NCI-H2081 treated with DMSO at 0.1 percent for 48 hours (cell line): Measurements from ENCODE around the gene VPS26B.
"Not testable (repeated sequence)": the region's sequence is repeated elsewhere in the genome, so short reads cannot be mapped to it uniquely, and the experiment has no call there.

Experiments
- DNase-seq: peaks from one replicate; lab custom pipeline; 2025; lab: John Stamatoyannopoulos, UW

VPS26B gene

GRCh38 chr11:134231958-134232659 is 7.6 kb downstream of the VPS26B start:
- no peak for DNase-seq

- DNase-seq, result no peak
Observed at GRCh38 chr11:134233729-134234179, 9.3 kb downstream of the VPS26B start.

DNA sequence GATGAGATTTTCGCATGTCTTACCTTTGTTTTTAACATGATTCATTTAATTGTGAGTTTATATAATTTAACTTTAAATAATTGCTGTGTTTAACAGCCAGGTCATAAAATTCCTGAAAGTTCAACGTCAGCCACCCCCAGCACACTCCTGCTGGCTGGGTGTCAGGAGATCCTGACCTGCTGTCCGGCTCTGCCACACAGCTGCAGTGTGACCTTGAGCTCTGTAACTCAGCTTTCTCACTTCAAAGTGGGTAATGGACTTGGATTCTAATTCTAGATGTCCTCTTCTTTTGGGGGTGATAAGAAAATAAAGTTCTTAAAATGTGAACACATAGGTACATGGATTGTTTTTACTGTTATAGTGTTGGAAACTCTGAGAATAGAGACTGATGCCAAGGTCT is 10.9 kb downstream of the VPS26B start:
- no peak for DNase-seq

GRCh38 chr11:134236834-134237556 is 12.5 kb downstream of the VPS26B start:
- DNase-seq, result no peak

DNA sequence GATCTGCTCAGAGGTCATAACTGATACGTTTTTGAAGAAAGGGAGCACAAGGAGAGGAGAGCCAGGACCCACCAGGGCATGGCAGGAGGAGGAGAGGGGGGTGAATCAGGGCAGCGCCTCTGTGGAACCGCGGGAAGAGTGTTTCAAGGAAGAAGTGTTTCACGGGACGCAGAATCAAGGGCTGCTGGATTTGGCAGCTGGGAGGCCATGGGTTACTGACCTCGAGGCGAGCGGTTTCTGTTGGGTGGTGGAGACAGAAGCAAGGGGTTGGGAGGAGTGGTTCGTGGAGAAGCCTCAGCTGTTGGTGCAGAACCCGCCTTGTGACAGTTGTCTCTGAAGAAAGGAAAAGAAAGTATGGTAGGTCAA is 13.1 kb downstream of the VPS26B start:
- DNase-seq, result no peak

- DNase-seq, result no peak
Observed at GRCh38 chr11:134238956-134239355, 14.5 kb downstream of the VPS26B start.

- no peak for DNase-seq
Observed at GRCh38 chr11:134240592-134240991, 16.1 kb downstream of the VPS26B start.

- no peak for DNase-seq
Observed at GRCh38 chr11:134242376-134242775, 17.9 kb downstream of the VPS26B start.

DNA sequence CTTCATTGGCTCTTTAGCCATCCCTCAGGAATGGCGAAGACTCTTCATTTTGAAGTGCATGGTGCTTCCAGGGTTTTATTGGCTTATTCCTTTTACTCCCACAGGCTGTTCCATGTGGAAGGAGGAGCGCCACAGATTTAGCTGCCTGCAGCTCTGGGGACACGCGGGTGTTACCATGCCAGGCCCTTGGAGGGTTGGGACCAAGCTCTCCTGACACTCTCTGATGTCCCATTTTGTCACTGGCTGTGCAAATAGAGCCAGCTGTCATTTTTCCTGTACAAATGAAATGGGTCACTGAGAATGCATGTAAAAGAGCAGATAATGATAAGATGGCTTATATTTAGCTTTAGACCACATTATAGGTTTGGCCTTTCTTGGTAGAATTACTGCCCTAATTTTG is 19.4 kb downstream of the VPS26B start:
- DNase-seq, result no peak

DNA sequence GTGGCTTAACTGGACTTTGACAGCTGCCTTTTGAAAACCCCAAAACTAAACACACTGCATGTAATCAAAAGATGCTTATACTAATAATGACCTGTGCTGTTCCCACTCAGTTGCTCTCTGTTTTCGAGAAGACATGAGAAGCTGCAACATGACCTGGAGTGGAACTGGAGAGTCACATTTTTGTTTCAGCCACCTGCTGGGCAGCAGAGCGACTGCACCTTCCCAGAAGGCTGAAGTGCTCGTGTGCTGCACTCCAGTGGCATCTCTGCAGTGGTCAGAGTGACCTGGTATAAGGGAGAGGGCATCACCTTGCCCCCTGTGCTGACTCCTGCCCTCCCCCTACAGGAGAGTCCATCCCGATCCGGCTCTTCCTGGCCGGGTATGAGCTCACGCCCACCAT is 20.1 kb downstream of the VPS26B start:
- no peak for DNase-seq

DNA sequence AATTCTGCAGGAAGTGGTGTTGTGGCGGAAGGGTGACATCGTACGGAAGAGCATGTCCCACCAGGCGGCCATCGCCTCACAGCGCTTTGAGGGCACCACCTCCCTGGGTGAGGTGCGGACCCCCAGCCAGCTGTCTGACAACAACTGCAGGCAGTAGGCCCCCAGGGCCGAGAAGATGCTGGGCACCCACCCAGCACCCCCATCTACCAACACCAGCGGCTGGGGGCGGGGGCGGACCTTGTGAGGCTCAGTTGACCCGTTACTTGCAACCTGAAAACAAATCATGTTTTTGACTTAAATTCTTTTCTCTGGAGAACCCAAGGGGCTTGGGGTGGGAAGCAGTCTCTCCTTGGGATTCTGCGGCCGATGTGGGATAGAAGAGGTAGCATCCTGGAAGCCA is 21.0 kb downstream of the VPS26B start:
- DNase-seq, result no peak

DNA sequence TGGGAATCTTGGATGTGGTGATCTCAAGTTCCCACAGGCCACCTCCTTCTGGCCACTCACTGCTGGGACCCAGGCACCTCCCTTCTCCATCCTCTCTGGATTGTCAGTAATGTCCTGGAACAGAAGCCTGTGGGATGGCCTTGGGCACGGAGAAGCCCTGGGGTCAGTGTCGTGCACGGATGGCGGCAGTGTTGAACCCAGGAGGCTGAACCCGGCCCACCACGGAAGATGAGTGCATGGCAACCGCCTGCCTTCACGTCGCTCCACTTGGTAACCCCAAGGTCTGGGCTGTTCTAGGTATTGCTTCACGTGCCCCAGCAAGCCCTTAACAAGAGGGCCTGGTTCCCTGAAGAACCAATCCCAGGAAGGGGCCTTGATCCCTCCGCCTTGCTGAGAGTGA is 21.6 kb downstream of the VPS26B start:
- DNase-seq, result no peak

- DNase-seq, result no peak
Observed at GRCh38 chr11:134246678-134247077, 22.2 kb downstream of the VPS26B start.

- no peak for DNase-seq
Observed at GRCh38 chr11:134248910-134249480, 24.5 kb downstream of the VPS26B start.

DNA sequence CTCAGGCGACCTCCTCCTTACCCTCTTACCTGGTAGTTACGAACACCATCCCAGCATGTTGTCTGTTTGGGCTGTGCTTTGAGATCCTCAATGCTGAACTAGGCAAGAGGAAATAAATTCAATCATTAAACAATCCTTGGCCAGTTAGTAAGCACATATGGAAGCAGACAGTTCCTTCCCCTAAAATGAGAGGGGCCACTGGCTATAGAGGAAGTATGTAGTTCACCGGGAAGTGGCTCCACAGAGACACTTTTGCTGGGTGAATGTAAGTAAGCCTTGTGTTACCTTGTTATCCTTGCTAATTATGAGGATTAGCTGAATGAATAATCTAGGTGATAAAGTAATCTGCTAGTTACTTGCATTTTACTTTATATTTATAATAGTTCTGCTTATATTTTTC is 25.8 kb downstream of the VPS26B start:
- no peak for DNase-seq

DNA sequence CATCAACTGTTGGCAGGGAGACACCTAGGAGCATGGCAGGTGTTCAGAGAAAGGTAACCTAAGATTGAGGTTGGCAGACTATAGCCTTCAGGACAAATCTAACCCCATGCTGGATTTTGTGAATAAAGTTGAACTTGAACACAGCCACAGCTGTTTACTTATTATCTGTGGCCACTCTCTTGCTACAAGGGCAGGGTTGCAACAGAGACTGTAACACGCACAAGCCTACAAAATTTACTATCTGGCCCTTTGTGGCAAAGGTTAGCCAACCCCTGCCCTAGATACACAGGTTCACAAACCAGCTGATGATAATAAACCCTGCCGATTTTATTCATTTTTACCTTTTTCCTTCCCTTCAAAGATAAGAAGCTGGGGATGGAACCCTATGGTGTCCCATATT is 26.2 kb downstream of the VPS26B start:
- DNase-seq, result no peak

GRCh38 chr11:134252346-134253187 is 28.1 kb downstream of the VPS26B start:
- DNase-seq, result no peak

DNA sequence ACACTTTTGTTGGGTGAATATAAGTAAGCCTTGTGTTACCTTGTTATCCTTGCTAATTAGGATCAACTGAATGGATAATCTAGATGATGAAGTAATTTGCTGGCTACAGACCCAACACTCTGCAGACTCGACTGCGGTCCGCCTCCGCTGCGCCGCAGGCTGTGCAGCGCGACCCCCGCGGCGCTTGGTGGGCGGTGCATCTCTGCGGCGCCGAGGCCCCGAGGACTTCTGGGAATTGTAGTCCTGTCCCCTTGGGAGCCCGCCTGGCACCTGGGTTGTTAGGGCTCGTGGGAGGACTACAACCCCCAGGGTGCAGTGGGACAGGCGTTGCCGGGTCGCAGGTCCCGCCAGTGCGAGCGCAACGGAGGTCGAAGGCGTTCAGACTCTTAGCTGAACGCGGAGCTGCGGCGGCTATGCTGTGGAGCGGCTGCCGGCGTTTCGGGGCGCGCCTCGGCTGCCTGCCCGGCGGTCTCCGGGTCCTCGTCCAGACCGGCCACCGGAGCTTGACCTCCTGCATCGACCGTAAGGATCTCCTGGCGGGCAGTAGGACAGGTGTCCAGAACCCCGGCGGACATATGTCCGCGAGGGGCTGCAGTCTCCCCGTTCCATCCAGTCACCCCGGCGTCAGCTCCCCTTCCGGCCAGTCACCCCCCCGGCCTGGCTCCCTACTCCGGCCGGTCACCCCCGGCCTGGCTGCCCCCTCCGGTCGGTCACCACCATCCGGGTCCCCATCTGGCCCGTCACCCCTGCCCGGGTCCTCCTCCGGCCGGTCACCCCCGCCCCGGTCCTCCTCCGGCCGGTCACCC is 28.9 kb downstream of the VPS26B start, which contains the start of the genes ACAD8 and THYN1:
TSS of gene ACAD8 (plus strand) at position 381 of the 806 bp plus-strand sequence. CDS start at position 414, 33 bp downstream.
TSS of gene THYN1 (minus strand) at position 165 of the 806 bp plus-strand sequence. CDS start 470 bp downstream, outside the sequence.
- DNase-seq, result peak; percentile 89

DNA sequence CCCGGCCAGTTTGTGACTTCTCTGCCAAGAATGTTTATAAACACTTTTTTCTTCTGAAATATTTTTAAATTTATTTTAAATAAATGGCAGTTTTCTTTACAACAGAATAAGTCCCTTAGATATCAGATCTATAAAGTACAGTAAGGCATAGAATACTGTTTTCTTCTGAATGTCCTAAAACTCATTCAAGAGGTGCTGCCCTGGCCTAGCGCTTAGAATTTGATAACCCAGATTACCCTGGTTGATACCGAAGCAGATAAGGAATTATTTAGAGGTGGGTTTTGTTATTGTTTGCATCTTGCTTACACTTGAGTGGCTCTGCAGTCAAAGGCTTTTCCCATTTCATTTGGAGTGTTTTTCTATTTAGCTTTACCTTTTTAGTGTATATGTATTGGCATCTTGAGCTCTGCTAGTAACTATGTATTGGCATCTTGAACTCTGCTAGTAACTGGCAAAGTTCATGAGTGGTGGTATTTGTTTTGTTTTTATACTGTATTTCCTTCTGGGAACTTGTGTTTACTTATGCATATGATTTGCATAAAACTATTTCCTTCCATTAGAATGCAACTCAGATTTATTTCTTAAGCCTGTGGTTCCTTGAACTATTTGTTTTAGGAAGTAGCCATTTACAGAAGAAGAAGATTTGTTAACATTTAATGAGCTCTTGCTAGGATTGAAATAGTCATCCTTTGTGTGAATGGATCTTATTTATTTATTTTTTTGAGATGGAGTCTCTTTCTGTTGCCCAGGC is 30.1 kb downstream of the VPS26B start:
- no peak for DNase-seq

- not testable (repeated sequence) for DNase-seq
Observed at GRCh38 chr11:134255184-134255561, 30.7 kb downstream of the VPS26B start.

DNA sequence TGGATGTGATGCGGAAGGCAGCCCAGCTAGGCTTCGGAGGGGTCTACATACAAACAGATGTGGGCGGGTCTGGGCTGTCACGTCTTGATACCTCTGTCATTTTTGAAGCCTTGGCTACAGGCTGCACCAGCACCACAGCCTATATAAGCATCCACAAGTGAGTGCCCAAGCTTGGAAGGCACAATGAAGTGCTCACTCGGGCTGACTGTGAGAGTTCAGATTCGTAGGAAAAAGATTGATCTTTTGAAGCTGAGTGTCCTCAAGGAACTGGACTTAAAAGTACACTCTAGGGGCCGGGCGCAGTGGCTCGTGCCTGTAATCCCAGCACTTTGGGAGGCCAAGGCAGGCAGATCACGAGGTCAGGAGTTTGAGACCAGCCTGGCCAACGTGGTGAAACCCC is 32.6 kb downstream of the VPS26B start:
- DNase-seq, result no peak
